HG02943 (cell line): ENCODE measurements around the gene HDDC3.

ENCODE experiments used
- ATAC-seq: cut with Tn5 transposase; IDR thresholded peaks from one replicate; pipeline ENCODE4 v1.9.1; 2021; ENCODE audit warnings: mild to moderate bottlenecking, low read depth, moderate library complexity; ENCODE audit not compliant: unreplicated experiment

The HDDC3 gene, protein sequence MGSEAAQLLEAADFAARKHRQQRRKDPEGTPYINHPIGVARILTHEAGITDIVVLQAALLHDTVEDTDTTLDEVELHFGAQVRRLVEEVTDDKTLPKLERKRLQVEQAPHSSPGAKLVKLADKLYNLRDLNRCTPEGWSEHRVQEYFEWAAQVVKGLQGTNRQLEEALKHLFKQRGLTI

DNA sequence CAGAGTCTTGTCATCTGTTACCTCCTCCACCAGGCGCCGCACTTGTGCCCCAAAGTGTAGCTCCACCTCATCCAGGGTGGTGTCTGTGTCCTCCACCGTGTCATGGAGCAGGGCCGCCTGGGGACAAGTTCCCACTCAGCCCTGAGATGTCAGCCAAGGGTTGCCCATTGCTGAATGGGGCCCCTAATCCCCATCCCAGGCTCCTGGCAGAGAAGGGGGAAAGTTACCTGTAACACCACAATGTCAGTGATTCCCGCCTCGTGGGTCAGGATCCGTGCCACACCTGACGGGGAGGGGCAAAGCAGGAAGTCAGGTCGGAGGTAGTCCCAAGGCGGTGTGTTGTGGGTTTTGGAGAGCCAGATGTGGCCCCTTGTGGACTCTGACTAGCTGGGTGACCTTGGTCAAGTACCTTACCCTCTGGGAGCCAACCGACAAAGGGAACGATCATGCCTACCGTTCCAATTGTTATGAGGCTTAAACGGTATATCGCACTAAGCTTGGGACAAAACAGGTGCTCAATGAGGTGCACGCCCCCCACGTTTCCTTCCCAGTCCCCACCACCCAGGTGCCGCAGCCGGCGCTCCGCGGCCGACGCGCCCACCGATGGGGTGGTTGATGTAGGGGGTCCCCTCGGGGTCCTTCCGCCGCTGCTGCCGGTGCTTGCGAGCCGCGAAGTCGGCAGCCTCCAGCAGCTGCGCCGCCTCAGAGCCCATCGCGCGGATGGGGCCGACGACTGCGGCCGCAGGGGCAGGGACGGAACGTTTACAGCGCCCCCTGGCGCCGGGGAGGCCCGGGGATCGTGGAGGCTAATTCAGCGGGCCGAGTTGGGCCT, at the start of gene HDDC3:
Gene HDDC3 (minus strand): TSS at position 722 of the 832 bp plus-strand sequence. CDS start 9 bp downstream, at position 713.
- peak; percentile 45 for ATAC-seq

DNA sequence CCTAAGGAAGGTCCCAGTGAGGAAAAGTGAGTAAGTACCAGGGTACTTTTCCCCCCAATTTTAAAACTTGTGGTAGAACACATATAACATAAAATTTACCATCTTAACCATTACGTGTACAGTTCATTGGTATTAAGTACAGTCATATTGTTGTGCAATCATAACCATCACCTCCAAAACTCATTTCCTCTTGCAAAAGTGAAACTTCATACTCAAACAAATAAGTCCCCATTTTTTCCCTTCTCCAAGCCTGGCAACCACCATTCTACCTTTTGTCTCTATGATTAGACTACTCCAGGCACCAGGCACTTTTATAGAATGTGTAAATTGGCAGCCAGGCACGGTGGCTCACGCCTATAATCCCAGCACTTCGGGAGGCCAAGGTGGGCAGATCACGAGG, 49.8 kb upstream of the HDDC3 start:
- ATAC-seq: no peak

DNA sequence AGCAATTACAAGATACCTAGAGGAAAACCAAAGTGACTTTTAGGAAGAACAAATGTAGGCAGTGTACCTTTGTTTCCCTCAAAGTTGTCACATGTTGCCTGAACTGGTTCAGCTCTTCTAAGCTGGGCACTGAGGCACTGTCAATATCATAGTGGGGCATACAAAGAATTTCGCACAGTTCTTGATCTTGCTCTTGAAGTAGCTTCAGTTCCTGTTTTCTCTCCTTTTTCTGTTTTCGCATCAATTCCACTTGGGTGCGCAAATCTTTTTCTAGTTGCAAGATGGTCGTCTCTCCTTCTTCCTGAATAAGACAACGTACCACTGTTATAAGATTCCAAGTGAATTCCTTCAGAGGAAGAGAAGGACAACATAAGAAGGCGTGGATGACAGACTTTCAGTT, 49.3 kb upstream of the HDDC3 start:
- ATAC-seq: no peak

DNA sequence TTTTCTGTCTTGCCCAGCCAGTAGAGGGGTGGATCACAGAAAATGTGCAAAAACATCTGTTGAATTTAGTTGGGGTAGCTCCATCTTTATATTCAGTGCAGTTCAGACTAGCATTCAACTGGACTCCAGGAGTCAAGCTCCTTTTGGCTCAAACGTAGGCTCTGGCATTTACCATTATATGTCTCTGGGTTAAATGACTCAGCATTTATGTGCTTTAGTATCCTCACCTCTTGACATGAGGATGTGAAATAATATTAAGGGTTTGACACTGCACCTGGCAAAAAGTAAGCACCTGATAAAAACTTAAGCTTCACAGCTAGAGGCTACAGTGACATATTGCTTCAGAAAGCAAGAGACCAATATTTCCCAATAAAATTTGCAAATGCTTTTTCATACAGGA, 47.2 kb upstream of the HDDC3 start:
- no peak for ATAC-seq

DNA sequence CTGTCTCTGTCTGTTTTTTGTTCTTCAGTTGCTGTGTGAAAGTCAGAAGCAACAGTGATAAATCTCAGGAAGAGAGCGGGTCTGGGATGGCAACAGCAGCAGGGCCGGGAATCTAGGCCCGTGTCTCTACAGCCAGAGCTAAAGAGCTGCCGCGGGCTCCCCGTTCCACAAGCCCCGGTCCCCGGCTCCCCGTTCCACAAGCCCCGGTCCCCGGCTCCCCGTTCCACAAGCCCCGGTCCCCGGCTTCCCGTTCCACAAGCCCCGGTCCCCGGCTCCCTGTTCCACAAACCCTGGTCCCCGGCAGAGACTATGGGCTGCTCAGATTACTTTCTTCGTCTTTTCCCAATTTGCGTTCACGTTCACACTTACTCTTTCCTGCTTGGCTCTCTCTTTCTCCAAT, 41.9 kb upstream of the HDDC3 start:
- ATAC-seq: no peak

DNA sequence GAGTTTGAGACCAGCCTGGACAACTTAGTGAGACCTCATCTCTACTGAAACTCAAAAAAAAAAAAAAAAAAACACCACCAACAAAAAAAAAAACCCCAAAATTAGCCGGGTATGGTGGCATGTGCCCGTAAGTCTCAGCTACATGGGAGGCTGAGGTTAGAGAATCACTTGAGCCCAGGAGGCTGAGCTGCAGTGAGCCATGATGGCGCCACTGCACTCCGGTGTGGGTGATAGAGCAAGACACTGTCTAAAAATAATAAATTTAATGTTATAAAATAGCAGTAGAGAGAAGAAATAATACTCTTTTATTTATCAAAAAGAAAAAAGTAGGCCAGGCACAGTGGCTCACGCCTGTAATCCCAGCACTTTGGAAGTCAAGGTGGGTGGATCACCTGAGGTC, 39.8 kb upstream of the HDDC3 start:
- no peak for ATAC-seq

DNA sequence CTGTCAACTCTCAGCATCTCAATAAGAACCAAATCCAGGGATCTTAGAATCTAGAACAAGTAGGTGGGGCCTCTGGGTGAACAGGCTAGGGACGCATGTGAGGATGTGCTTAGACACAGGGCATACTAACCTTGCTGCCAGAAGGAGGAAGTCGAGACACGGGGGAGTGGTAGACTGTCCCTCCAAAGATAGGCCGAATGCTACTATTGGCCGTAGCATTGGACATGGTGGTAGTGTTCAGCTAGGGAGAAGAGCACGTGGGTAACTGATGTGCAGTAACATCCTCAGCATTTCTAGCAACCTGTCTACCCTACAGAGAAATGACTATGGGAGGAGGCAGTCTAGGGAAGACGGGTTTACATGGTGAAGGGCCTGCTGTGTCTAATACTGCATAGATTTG, 37.9 kb upstream of the HDDC3 start:
- ATAC-seq: no peak

DNA sequence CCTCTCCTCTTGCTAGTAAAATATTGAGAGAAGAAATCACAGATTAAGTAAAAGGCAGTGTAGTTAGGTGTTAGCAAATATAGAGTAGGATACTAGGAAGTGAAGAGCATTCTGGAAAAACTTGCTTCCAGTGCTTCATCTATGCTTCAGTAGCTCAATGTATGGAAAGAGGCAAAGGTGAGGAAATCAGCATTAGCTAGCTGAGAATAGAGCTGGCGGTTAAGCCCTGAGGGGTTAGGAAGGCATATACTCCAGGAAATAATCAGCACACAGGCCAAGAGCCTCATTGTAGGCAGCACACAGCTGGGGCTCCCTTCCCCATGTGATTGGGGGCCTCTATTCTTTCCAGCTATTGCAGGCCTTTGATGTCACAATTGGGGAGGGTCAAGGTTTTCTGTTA, 36.1 kb upstream of the HDDC3 start:
- ATAC-seq: no peak

DNA sequence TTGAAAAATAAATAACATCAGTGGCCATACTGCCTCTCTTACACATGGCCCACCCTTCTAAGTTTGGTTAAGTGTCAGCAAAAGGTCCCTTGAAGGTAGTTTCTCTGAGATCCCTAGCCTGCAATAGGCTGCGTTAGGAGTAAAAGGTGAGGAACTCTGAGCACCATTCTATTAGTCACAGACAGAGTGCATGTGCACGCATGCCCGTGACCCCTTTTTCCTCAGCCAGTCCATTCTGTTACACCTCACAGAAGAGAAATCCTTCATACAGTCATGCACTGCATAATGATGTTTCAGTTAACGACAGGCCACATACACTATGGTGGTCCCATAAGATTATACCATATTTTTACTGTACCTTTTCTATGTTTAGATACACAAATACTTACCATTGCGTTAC, 34.9 kb upstream of the HDDC3 start:
- ATAC-seq: no peak

DNA sequence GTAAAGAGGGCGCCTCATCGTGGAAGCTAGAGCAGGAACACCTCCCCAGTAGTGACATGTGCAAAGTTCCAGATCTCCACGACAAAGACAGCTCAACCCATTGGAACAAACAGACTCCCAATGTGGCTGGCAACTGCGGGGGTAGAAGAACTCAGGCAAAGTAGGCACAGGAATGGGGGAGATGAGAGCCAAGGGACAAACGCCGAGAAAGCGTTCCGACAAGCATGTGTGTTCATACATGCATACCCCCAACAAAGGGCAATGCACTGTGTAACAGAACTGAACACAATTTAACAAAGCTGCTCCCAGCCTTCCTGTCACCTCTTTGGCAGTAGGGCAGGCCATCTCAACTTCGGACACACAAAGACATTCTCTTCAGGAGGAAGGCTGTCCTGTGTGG, 33.9 kb upstream of the HDDC3 start:
- no peak for ATAC-seq

DNA sequence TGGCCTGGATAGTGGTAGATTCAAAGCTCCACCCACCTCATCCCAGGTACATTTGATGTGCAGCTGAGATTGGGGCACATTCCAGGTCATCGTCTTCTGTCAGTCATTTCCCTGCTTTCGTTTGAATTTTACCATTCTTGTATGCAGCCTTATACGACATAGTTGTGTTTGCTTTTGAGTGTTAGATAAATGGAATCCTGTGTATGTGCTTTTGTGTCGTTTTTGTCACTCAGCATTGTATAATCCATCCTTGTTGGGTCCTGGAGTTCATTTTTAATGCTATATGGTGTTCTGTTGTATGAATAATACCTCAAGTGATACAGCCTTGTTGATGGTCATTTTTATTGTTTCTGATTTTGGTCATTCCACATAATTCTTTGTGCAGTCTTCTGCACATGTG, 29.7 kb upstream of the HDDC3 start:
- no peak for ATAC-seq

DNA sequence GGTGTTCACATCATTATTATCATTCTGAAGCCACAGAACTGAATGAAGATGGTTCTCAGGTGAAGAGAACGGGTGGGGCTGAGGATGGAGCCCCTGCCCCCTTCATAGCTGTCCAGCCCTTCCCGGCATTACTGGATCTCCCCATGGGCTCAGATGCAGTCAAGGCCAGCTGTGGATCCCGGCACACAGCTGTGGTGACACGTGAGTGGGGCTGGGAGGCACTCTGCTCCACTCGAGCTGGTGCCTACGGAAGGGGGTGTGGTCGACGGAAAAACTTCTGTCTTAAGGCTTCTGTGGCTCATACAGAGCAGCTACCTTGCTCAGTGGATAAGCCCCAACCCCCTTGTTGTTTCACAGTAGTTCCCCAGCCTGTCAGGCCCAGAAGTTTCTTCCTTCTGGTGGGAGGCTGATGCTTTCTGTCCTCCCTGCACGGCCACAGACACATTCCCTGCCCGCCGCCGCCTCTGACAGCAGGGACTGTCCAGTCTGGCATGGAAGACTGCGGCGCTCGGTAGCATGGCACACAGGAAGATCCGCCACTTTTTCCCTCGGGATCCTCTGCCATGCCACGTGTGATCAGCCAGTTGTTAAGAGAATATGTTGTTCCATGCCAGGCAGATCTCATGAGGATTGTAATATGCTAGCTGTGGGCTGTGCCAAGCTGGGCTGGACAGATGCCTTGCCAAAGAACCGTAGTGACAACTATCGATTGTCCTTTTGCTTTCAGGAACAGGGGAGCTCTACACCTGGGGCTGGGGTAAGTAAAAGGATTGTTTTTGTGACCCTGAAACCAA, 28.1 kb upstream of the HDDC3 start:
- no peak for ATAC-seq

DNA sequence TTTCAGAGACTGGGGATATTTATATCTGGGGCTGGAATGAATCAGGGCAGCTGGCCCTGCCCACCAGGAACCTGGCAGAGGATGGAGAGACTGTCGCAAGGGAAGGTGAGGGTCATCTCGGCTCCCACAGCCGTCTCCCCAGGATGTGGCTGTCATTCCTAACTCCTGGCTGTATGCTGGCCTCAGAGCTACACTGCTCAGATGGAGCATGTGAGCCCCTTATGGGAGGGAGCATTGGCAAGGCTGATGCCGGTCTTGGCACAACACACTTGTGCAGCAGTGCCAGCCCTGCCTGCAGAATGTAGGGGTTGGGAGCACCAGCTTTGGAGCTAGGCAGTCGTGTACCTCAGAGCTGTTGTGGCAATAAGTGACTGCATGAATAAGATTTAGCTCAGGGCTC, 27.5 kb upstream of the HDDC3 start:
- ATAC-seq: no peak

DNA sequence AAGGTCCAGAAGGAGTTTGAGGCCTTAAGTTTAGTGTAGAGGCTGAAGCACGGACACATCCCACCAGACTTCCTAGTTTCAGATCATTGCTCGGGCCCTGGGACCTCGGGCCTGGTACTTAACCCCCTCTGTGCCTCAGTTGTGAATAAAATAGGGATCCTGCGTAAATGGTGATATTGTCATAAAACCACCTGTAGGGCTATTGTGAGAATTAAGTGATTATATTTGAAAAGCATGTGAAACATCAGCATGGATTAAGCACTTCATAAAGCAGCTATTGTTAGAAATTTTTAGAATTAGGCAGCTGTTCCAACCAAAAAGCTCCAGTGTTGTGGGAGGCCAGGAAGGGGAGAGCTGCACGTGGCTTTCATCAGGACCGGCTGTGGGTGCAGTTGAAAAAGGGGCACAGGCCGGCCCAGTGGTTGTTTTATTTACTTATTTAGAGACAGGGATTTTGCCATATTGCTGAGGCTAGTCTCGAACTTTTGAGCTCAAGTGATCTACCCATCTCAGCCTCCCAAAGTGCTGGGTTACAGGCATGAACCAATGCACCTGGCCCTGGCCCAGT, 26.8 kb upstream of the HDDC3 start:
- no peak for ATAC-seq

DNA sequence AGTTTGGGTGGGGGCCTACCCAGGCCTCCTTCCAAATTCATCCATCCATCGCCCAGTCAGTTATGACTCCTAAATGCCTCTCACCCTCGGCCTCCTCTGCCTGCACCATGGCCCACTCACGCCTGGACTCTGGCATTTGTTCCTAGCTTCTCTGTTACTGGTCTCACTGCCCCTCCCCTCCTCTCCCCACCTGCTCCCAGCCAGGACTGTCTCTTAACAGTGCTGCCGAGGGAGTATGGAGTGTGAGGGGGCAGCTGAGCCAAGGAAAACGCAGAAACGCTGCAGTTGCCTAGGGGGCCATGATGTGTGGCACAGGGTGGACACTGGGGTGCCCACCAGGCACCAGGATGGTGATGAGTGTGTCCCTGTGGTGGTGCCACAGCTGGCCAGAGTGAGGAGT, 25.4 kb upstream of the HDDC3 start:
- no peak for ATAC-seq

DNA sequence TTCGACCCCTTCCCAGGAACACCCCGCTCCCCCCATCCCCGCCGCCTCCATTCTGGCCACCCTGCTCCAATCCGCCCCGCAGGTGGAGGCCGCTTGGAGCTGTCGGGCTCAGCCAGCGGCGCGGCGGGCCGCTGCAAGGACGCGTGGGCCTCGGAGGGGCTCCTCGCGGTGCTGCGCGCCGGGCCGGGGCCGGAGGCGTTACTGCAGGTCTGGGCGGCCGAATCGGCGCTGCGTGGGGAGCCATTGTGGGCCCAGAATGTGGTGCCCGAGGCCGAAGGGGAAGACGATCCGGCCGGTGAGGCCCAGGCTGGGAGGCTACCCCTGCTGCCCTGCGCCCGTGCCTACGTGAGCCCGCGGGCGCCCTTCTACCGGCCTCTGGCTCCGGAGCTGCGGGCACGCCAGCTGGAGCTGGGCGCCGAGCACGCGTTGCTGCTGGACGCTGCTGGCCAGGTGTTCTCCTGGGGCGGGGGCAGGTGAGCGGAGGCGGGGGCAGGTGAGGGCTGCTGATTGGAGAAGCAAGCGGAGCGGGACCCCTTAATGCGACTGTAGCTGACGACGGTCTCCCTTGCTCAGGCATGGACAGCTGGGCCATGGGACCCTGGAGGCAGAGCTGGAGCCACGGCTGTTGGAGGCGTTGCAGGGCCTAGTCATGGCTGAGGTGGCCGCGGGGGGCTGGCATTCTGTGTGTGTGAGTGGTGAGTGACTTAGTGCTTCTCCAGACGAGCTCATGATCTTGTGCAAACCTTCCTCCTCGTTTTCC, 24.9 kb upstream of the HDDC3 start:
- ATAC-seq: no peak

DNA sequence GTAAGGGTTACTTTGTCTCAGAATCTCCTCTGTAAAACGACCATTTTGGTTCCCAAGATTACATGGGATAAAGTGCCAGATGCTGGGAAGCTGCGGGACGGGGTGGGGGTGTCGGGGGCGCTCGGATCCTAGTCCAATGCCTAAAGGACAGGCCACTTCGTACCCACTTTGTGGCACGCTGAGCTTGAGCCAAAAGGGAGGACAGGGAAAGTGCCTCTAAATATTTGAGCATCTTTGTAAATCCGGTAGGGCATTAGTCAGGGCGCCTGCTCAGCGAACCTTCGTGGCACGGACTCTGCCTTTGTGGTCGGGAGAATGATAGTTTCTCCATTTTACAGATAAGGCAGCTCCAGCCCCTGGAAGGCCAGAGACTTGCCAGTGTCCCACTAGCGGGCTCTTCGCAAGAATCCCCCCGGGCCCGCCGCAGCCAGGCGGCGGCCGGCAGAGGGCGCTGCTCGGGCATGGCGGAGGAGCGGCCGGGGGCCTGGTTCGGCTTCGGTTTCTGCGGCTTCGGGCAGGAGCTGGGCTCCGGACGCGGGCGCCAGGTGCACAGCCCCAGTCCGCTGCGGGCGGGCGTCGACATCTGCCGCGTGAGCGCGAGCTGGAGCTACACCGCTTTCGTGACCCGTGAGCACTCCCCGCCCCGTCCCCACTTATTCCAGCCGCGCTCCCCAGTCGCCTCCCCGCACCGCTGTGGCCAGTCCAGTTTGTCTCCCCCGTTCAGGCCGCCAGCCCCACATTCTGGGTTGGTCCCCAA, 24.1 kb upstream of the HDDC3 start:
- ATAC-seq: no peak

DNA sequence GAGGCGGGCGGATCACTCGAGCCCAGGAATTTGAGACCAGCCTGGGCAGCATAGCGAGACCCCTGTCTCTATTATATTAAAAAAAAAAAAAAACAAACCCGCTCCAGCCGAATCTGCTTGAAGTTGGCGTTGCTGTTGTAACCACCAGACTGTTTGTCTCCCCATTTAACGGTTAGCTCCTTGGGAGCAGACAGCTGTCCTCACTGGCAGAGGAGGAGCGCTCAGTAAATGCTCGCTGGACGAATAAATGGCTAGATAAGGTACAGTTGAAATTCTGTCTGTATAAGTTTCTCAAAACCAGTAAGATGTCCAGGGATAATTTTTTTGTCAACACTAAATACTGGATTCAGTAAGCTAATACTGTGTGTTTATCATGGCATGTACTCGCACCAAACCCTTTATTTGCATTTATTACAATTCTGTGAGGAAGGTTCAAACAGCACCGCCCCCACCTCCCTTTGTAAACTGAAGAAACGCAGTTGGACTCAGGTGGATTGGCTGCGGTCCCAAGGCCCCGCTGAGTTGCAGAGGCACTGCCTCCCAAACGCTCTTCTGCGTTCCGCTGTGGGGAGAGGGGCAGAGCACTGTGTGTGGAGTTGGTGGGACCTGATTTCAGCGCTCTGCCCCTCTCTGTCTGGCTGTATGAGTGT, 23.4 kb upstream of the HDDC3 start:
- no peak for ATAC-seq
